IMR-90 (cell line): ENCODE data around the gene RASGRP3. TPM values are rescaled to one million over a fixed set of nuclear protein-coding genes. Genes with fewer than 3 reads are reported as not detected.

Experiments used
- ATAC-seq: fragments of 200-7000 bp; cut with Tn5 transposase; 2 replicates; pipeline ENCODE4 v1.9.1; 2020; ENCODE audit warnings: low read depth, mild to moderate bottlenecking, moderate library complexity
- BruUV-seq: library from RNA; stranded (reverse); fragments of 400-500 nt; replicated peaks from 2 replicates; lab custom pipeline; 2021; lab: Mats Ljungman, UMichigan
- CTCF ChIA-PET: fragments of 300-600 bp; formaldehyde crosslinking; extraction: SDS; loops from one replicate; lab custom pipeline; 2021; ENCODE audit warnings: antibody characterized with exemption; lab: Yijun Ruan, JAX
- POLR2A ChIA-PET: fragments of 300-600 bp; sonication (Branson Sonifier 250); formaldehyde crosslinking; loops from one replicate; lab custom pipeline; 2022; ENCODE audit warnings: antibody characterized with exemption; ENCODE audit not compliant: unreplicated experiment; lab: Charles Lee
- DNase-seq: peaks from one replicate; pipeline ENCODE4 v3.0.0; 2013
- H2AFZ ChIP-seq: replicated peaks from 2 replicates; pipeline ENCODE3; 2013; ENCODE audit warnings: low read length, mild to moderate bottlenecking; ENCODE audit not compliant: poor library complexity
- H2AK5ac ChIP-seq: 2 replicates; pipeline ENCODE4 v1.6.1; 2013; ENCODE audit warnings: low read depth, low read length, inconsistent platforms
- H2AK9ac ChIP-seq: replicated peaks from 2 replicates; pipeline ENCODE3; 2013; ENCODE audit warnings: mild to moderate bottlenecking, low read depth, low read length, moderate library complexity; ENCODE audit not compliant: poor library complexity
- H2BK120ac ChIP-seq: 2 replicates; pipeline ENCODE4 v1.6.1; 2013; ENCODE audit warnings: low read depth, low read length, inconsistent platforms
- H2BK15ac ChIP-seq: 3 replicates; pipeline ENCODE4 v1.6.1; 2013; ENCODE audit warnings: low read depth, low read length, inconsistent platforms
- H2BK20ac ChIP-seq: 2 replicates; pipeline ENCODE4 v1.6.1; 2013; ENCODE audit warnings: low read depth, mild to moderate bottlenecking, inconsistent platforms, low read length, moderate library complexity
- H2BK5ac ChIP-seq: 2 replicates; pipeline ENCODE4 v1.6.1; 2013; ENCODE audit warnings: mild to moderate bottlenecking, low read depth, low read length, inconsistent platforms; ENCODE audit not compliant: poor library complexity, severe bottlenecking
- H3K14ac ChIP-seq: replicated peaks from 2 replicates; pipeline ENCODE4 v1.6.1; 2013; ENCODE audit warnings: low read depth, low read length, inconsistent platforms
- H3K18ac ChIP-seq: 2 replicates; pipeline ENCODE4 v1.6.1; 2013; ENCODE audit warnings: low read depth, low read length, control low read depth
- H3K23ac ChIP-seq: 2 replicates; pipeline ENCODE4 v1.6.1; 2013; ENCODE audit warnings: low read depth, low read length, inconsistent platforms
- H3K27ac ChIP-seq: 2 replicates; pipeline ENCODE4 v1.5.1; 2013; ENCODE audit warnings: mild to moderate bottlenecking, control low read depth, low read length; ENCODE audit not compliant: insufficient read depth
- H3K27me3 ChIP-seq: 2 replicates; pipeline ENCODE4 v1.6.1; 2013; ENCODE audit warnings: low read length; ENCODE audit not compliant: control insufficient read depth, insufficient read depth
- H3K36me3 ChIP-seq: 2 replicates; pipeline ENCODE4 v1.6.1; 2013; ENCODE audit warnings: low read length, mixed read lengths; ENCODE audit not compliant: control insufficient read depth, insufficient read depth
- H3K4ac ChIP-seq: 2 replicates; pipeline ENCODE4 v1.6.1; 2013; ENCODE audit warnings: low read depth, low read length, inconsistent platforms
- H3K4me1 ChIP-seq: 2 replicates; pipeline ENCODE4 v1.6.1; 2013; ENCODE audit warnings: low read length, mixed read lengths; ENCODE audit not compliant: control insufficient read depth, insufficient read depth
- H3K4me2 ChIP-seq: 2 replicates; pipeline ENCODE4 v1.6.1; 2013; ENCODE audit warnings: low read depth, mild to moderate bottlenecking, control low read depth, low read length, moderate library complexity
- H3K4me3 ChIP-seq: 2 replicates; pipeline ENCODE4 v1.5.1; 2013; ENCODE audit warnings: low read depth, mild to moderate bottlenecking, control low read depth, low read length, moderate library complexity; ENCODE audit not compliant: insufficient read depth
- H3K56ac ChIP-seq: 2 replicates; pipeline ENCODE4 v1.6.1; 2013; ENCODE audit warnings: low read length, inconsistent platforms; ENCODE audit not compliant: insufficient read depth; ENCODE audit errors: extremely low read depth
- H3K79me1 ChIP-seq, 2 experiments: 2 replicates each; pipeline ENCODE4 v1.6.1; 2013; ENCODE audit warnings: low read length in 2 of 2, inconsistent platforms in 1 of 2, low read depth in 1 of 2
- H3K9ac ChIP-seq: 2 replicates; pipeline ENCODE4 v1.6.1; 2013; ENCODE audit warnings: low read depth, low read length, control low read depth
- H3K9me1 ChIP-seq: 2 replicates; pipeline ENCODE4 v1.6.1; 2013; ENCODE audit warnings: low read length, inconsistent platforms; ENCODE audit not compliant: insufficient read depth
- H3K9me3 ChIP-seq: 2 replicates; pipeline ENCODE4 v1.6.1; 2013; ENCODE audit warnings: low read length; ENCODE audit not compliant: control insufficient read depth, insufficient read depth
- H4K20me1 ChIP-seq: 2 replicates; pipeline ENCODE4 v1.6.1; 2013; ENCODE audit warnings: low read length, inconsistent platforms; ENCODE audit not compliant: insufficient read depth
- H4K5ac ChIP-seq: 2 replicates; pipeline ENCODE4 v1.6.1; 2013; ENCODE audit warnings: mild to moderate bottlenecking, low read depth, low read length, control low read depth
- H4K8ac ChIP-seq, 2 experiments: 2 replicates each; pipeline ENCODE4 v1.6.1; 2013; ENCODE audit warnings: low read depth in 2 of 2, low read length in 2 of 2, control low read depth in 1 of 2, inconsistent platforms in 1 of 2
- H4K91ac ChIP-seq: 2 replicates; pipeline ENCODE4 v1.6.1; 2013; ENCODE audit warnings: low read depth, low read length, inconsistent platforms; ENCODE audit not compliant: insufficient read depth
- BHLHE40 ChIP-seq: fragments of 150-350 bp; IDR thresholded peaks from 2 replicates; pipeline ENCODE4 v1.6.1; 2016; ENCODE audit warnings: mild to moderate bottlenecking, low read depth, low read length
- CEBPB ChIP-seq: IDR thresholded peaks from 2 replicates; pipeline ENCODE4 v1.6.1; 2012; ENCODE audit warnings: low read depth, low read length, improper control_type of control experiment
- CHD1 ChIP-seq: IDR thresholded peaks from 2 replicates; pipeline ENCODE4 v1.6.1; 2012; ENCODE audit warnings: low read depth, low read length, improper control_type of control experiment
- FOS ChIP-seq: fragments of 150-350 bp; IDR thresholded peaks from 2 replicates; pipeline ENCODE4 v1.6.1; 2016; ENCODE audit warnings: low read depth, low read length
- MAZ ChIP-seq: IDR thresholded peaks from 2 replicates; pipeline ENCODE4 v1.6.1; 2012; ENCODE audit warnings: low read depth, mild to moderate bottlenecking, low read length, improper control_type of control experiment, moderate library complexity, borderline replicate concordance
- MXI1 ChIP-seq: IDR thresholded peaks from 2 replicates; pipeline ENCODE4 v1.6.1; 2012; ENCODE audit warnings: low read depth, mild to moderate bottlenecking, low read length, moderate library complexity, borderline replicate concordance
- NFE2L2 ChIP-seq: fragments of 150-350 bp; IDR thresholded peaks from 2 replicates; pipeline ENCODE4 v1.6.1; 2016; ENCODE audit warnings: low read depth, mild to moderate bottlenecking, low read length
- POLR2A ChIP-seq: IDR thresholded peaks from 2 replicates; pipeline ENCODE4 v1.6.1; 2012; ENCODE audit warnings: mild to moderate bottlenecking, low read depth, low read length
- RAD21 ChIP-seq: IDR thresholded peaks from 2 replicates; pipeline ENCODE4 v1.6.1; 2012; ENCODE audit warnings: low read length, improper control_type of control experiment
- RFX5 ChIP-seq: IDR thresholded peaks from 2 replicates; pipeline ENCODE4 v1.8.0; 2012; ENCODE audit warnings: low read depth, mild to moderate bottlenecking, low read length, moderate library complexity
- SMC3 ChIP-seq: fragments of 150-350 bp; IDR thresholded peaks from 2 replicates; pipeline ENCODE4 v1.6.1; 2016; ENCODE audit warnings: low read depth, mild to moderate bottlenecking, antibody characterized with exemption, low read length, moderate library complexity
- WGBS, 2 experiments: methylation state at CpG; one replicate each; pipeline versions ENCODE4 v1.1.5 to v1.1.7; 2013; ENCODE audit warnings: missing lambda C conversion rate in 2 of 2; ENCODE audit not compliant: insufficient read length in 1 of 2; ENCODE audit errors: extremely low coverage in 2 of 2; 5-methylcytosine and 5-hydroxymethylcytosine counted together
- dilution Hi-C: fragments of 300-500 bp; cut with HindIII; formaldehyde crosslinking; loops from one replicate; pipeline ENCODE4 v1.14.3; 2018; ENCODE audit warnings: low sequenced_read_pairs; ENCODE audit not compliant: unreplicated experiment
- in situ Hi-C: fragments of 300-500 bp; cut with MboI; formaldehyde crosslinking; loops from 3 replicates; pipeline ENCODE4 v1.14.3; 2019; ENCODE audit warnings: low sequenced_read_pairs, inconsistent platforms, mixed read lengths
- intact Hi-C: fragments of 100-400 bp; cut with micrococcal nuclease; formaldehyde crosslinking; loops from 2 replicates; pipeline ENCODE4 v1.10.0; 2022
- polyA plus RNA-seq, 3 experiments: library from polyadenylated mRNA; depleted of rRNA; stranded (reverse); fragments of >200 nt; gene quantifications; 2 replicates each; pipeline ENCODE4 v1.2.3, GENCODE V29; 2012; ENCODE audit warnings: low replicate concordance in 1 of 3
- total RNA-seq: library from RNA; depleted of rRNA; stranded (reverse); fragments of >200 nt; gene quantifications from 2 replicates; pipeline ENCODE4 v1.2.3, GENCODE V29; 2012
- TF ChIP-seq, protein P1 (sequence below): conservative IDR thresholded peaks from 2 replicates; pipeline ENCODE4 v1.5.1; 2012; ENCODE audit warnings: mild to moderate bottlenecking, low read depth, low read length, improper control_type of control experiment

RASGRP3 gene
- total and polyA plus RNA-seq, 2 of the 4 experiments (the other 2 are of a cell fraction) = 1.7 to 3.0 TPM

DNA sequence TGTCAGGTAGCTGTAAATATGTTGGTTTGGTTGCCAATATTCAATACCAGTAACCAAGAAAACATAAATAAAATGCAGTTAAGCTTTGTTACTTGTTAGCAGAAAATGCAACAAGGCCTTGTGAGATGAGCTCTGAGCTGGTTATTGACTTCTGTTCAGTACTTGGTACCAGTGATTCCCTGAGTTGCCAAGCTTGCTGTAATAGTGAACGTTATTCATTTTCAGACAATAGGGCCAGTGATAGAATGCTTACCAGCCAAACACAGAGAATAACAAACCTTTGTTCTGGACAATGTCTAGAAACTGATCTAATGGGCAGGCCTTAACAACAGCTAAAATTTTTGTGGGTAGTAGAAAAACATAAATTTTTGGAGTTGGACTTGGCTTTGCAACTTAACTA lies 29.5 kb downstream of the RASGRP3 start:
- no peak overlapping the region for H3K4ac ChIP-seq
- H3K56ac ChIP-seq = no peak overlapping the region
- no peak overlapping the region for H2BK120ac ChIP-seq
- H4K5ac ChIP-seq = no peak overlapping the region
- no peak overlapping the region for H3K23ac ChIP-seq
- ChIA-PET CTCF (no interaction called here), POLR2A (no interaction called here)
- H4K8ac ChIP-seq = no peak overlapping the region
- no peak overlapping the region for H3K9ac ChIP-seq
- no peak overlapping the region for H3K4me2 ChIP-seq
- H3K14ac ChIP-seq = no peak overlapping the region
- WGBS, 2 experiments = no CpG with 5 or more reads among the region's 1 CpG
- no peak overlapping the region for H3K4me3 ChIP-seq
- in situ Hi-C loops = no loop called here
- H4K20me1 ChIP-seq = no peaks in the 10 kb centered on the region
- H3K27ac ChIP-seq = no peak overlapping the region
- H3K79me1 ChIP-seq = no peaks in the 10 kb centered on the region
- no peak overlapping the region for H4K91ac ChIP-seq
- H3K27me3 ChIP-seq = no peaks in the 10 kb centered on the region
- ATAC-seq (no peak), DNase-seq (no peak)
- H2AK9ac ChIP-seq = no peak overlapping the region
- no peaks in the 10 kb centered on the region for H3K9me1 ChIP-seq
- no peaks in the 10 kb centered on the region; the same call in 1 of the 2 replicates for H3K9me3 ChIP-seq
- no peaks in the 10 kb centered on the region for H3K36me3 ChIP-seq
- no peak overlapping the region for H2AK5ac ChIP-seq
- H2BK20ac ChIP-seq = no peak overlapping the region
- intact Hi-C loops = no loop called here
- peaks cover 4% of the 10 kb centered on the region for H3K4me1 ChIP-seq
- H3K18ac ChIP-seq = no peak overlapping the region
- dilution Hi-C loops = no loop called here
- TF ChIP-seq, protein P1, sequence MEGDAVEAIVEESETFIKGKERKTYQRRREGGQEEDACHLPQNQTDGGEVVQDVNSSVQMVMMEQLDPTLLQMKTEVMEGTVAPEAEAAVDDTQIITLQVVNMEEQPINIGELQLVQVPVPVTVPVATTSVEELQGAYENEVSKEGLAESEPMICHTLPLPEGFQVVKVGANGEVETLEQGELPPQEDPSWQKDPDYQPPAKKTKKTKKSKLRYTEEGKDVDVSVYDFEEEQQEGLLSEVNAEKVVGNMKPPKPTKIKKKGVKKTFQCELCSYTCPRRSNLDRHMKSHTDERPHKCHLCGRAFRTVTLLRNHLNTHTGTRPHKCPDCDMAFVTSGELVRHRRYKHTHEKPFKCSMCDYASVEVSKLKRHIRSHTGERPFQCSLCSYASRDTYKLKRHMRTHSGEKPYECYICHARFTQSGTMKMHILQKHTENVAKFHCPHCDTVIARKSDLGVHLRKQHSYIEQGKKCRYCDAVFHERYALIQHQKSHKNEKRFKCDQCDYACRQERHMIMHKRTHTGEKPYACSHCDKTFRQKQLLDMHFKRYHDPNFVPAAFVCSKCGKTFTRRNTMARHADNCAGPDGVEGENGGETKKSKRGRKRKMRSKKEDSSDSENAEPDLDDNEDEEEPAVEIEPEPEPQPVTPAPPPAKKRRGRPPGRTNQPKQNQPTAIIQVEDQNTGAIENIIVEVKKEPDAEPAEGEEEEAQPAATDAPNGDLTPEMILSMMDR = no peak
- TF ChIP-seq BHLHE40 (no peak), POLR2A (no peak), SMC3 (no peak), RFX5 (no peak), FOS (no peak), MXI1 (no peak), RAD21 (no peak), NFE2L2 (no peak), CHD1 (no peak), CEBPB (no peak), MAZ (no peak)
- H2BK5ac ChIP-seq = no peak overlapping the region
- H2AFZ ChIP-seq = no peak overlapping the region
- BruUV-seq = no TSS peak
- H2BK15ac ChIP-seq = no peak overlapping the region
